GM21515 (cell line): Measurements from ENCODE around the gene CGNL1.

Experiments used
- ATAC-seq: cut with Tn5 transposase; IDR thresholded peaks from one replicate; pipeline ENCODE4 v1.9.1; 2021; ENCODE audit not compliant: unreplicated experiment

Gene CGNL1

DNA sequence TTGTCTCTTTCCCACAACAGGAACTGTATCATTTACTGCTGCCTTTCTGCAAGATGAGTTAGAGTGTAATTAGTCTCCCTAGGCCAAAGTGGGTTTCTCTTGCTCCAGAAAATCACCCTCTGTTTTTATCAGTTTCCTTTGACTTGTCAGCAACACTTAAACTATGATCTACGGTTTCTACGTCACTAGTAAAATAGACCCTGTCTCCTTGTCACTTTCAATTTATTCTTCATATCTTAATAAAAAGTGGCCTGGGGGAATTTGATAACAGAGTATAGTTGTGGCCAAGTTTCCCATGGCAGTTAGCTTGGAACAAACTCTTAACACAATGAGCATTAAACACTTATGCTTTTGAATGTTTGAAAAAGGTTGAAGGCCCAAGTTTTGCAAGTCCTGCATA, 79.6 kb downstream of the CGNL1 start:
- no peak for ATAC-seq

GRCh38 chr15:57456559-57456958, 80.3 kb downstream of the CGNL1 start:
- ATAC-seq: no peak

DNA sequence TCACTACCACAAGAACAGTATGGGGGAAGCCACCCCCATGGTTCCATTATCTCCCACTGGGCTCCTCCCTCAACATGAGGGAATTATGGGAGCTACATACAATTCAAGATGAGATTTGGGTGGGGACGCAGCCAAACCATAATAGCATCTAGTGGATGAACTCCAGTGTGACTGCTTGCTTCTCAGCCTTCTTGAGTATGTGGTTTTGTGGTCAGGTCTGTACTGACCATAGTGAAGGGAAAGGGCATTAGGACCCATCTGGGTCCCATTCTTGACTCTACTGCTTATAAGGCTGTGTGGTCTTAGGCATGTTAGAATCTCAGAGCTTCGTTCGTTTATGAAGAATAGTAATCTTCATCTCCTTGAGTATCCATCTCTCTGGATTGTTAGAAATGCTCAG, 81.4 kb downstream of the CGNL1 start:
- no peak for ATAC-seq

DNA sequence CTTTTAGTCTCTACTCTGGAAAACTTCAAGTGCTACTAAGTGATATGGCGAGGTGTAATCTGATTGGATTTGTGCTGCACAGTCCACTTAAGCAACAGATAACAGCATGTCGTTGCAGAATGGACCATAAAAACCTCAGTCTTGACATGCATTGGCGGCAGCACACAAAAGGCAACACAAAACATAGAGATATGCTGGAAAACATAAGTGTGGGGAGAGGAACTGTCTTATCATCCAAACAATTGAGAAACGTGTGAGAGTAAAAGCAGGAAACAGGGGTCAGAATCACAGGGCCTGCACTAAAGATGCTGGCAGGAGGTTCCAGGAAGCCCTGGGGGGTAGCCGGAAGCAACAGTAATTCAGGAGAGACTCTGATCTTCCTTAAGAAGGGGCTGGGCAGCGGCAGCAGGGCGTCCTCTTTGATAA, 82.1 kb downstream of the CGNL1 start:
- ATAC-seq: no peak

DNA sequence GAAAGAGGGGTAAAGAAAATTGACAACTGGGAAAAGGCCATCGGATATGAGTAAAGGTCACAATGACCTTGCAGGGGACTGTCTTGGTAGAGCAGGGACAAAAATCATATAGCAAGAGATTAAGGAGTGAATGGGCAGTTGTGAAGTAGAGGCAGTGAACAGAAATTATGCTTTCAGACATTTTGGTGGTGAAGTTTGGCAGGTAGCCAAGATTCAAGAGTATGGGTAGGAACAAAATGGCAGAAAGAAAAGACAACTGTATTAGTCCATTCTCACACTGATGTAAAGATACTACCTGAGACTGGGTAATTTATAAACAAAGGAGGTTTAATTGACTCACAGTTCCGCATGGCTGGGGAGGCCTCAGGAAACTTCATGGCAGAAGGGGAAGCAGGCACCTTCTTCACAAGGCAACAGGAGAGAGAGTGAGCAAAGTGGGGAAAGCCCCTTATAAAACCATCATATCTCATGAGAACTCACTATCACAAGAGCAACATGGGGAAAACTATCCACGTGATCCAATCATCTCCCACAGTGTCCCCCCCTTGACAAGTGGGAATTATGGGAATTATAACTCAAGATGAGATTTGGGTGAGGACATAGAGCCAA, 84.0 kb downstream of the CGNL1 start:
- ATAC-seq: no peak

GRCh38 chr15:57461541-57461940, 85.2 kb downstream of the CGNL1 start:
- no peak for ATAC-seq

GRCh38 chr15:57462381-57462780, 86.1 kb downstream of the CGNL1 start:
- ATAC-seq: no peak

DNA sequence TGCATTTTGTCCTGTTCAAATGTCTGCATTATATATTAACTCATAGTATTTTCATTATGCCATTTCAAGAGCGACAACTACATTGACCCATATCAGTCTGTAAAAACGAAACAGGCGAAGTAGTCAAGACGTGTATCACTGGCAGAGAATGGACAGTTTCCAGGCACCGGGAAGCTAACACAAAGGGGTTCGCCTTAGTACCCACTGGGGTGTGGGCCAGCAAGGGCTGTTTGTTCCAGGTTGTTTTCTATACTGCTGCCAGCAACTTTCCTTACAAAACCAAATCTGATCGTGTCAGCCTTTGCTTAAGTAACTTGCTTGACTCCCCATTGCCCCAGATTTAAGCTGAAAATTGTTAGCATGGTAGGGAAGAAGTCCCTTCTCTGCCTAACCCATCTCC, 87.1 kb downstream of the CGNL1 start:
- ATAC-seq: no peak

DNA sequence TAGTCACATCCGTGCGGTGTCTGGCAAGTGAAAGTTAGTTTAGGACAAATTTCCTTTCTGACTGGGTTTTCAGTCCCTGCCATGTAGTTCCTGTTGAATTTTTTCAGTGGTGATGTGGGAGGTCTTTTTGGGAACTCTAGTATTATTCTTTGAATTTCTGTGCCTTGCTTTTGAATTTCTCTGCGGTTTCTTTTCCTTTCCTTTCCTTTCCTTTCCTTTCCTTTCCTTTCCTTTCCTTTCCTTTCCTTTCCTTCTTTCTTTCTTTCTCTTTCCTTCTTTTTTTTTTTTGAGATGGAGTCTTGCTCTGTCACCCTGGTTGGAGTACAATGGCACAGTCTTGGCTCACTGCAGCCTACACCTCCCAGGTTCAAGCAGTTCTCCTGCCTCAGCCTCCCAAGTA, 88.2 kb downstream of the CGNL1 start:
- no peak for ATAC-seq

DNA sequence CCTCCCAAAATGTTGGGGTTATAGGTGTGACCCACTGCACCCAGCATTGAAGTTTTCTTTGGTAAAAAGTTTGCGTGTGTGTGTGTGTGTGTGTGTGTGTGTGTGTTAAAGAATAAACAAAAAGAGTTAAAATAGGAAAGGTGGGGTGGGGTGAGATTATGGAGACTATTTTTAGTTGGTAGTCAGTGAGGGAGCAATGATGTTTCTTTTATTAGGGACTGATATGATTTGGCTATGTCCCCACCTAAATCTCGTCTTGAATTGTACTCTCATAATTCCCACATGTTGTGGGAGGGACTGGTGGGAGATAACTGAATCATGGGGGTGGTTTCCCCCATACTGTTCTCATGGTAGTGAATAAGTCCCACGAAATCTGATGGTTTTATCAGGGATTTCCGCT, 92.2 kb downstream of the CGNL1 start:
- no peak for ATAC-seq

- ATAC-seq: no peak
Observed at GRCh38 chr15:57470543-57470942, 94.2 kb downstream of the CGNL1 start.

DNA sequence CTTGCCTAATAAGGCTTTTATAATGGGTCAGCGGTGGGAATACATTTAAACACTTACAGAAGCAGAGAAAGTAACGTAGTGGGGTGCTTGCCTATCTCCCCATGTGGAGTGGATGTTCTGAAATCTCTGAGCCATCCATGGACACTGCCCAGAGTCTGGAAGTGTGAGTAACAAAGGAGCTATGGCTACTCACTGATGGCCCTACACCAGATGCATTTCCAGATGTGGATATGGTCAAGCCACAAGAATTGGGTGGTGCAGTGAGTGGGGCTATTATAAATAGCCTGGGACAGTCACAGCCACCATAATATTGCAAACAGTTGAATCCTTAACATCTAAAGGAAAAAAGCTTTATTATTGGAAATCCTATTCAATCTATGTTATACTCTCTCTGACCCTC, 96.6 kb downstream of the CGNL1 start:
- ATAC-seq: no peak

DNA sequence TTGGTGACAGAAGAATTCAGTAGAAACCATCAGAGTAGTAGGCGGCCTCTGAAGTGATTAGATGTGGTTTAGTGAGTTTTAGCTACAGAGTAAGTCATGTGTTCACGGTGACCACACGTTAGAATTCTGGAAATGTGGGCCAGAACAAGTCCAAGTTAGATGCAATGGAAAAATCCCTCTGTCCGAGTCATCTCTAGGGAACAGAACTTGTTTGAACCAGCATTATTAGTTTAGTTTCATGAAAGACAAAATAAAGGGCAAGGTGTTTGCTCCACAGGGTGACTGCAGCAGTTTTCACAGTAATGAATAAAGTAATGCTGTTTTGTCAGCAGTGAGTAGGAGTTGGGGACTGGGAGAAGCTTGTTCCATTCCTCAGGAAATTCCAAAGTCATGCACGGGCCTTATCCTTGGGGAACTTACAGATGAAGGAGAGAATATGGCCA, 100.2 kb downstream of the CGNL1 start:
- no peak for ATAC-seq

GRCh38 chr15:57477736-57478522, 101.6 kb downstream of the CGNL1 start:
- no peak for ATAC-seq

DNA sequence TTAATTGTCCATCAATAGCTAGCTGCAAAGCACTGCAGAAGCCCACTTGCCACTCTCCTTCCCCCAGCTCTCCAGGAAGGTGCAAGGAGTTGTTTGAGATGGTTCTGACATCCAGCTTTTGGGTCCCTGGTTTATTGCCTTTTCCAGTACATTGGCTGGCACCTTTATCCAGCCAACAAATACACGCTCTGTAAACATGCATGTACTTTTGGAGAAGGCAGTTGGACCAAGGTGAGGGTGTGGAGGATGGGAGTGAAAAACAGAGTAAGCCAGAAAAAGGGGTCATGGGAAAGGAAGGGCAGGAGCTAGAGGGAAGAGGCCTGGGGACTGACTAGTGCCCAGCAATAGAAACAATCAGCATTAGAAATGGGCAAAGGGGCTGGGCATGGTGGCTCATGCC, 102.7 kb downstream of the CGNL1 start:
- no peak for ATAC-seq

GRCh38 chr15:57481038-57481705, 104.9 kb downstream of the CGNL1 start:
- ATAC-seq: no peak

GRCh38 chr15:57485869-57486268, 109.6 kb downstream of the CGNL1 start:
- ATAC-seq: no peak

- ATAC-seq: no peak
Observed at GRCh38 chr15:57486833-57487232, 110.5 kb downstream of the CGNL1 start.

- no peak for ATAC-seq
Observed at GRCh38 chr15:57489122-57489521, 112.8 kb downstream of the CGNL1 start.

GRCh38 chr15:57493351-57493750, 117.0 kb downstream of the CGNL1 start:
- no peak for ATAC-seq

DNA sequence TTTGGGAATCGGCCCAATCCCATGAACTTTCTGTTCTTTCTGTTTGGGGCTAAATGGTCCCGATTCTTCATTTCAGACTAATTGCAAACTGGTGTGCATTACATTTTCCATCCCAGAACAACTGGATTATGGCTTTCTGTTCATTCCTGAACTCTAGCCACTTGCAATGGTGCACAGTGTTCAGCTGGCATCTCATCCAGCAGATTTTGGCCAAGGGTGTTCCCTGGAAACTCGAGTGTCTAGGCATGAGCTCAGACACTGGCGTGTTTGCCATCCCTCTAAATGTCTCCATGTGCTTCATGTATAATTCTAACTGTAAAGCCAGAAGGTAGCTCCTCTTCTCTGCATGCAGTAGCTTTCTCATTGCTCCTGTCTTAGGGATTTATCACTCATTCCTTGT, 118.3 kb downstream of the CGNL1 start:
- ATAC-seq: no peak

DNA sequence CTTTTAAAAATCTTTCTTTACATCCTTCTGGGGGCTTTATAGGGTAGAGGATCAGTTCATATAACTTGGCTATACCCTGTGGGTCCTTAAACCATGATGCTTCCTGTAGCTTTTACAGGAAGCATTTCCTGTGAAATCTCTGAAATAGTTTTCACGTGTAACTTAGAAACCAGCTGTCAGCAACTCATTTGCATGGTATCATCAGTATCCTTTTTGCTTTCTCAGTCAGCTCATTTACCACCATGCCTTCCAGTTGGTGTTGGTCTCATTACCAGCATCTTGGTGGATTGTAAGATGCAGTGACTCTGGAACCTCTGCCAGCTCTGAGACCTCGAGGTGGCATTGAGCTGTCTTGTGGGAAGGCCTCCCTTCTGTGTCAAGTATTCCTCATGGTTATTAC, 118.7 kb downstream of the CGNL1 start:
- ATAC-seq: no peak
